ENCODE results near the gene KANSL1.

GRCh38 chr17:46147296-46147695 is 45.9 kb downstream of the KANSL1 start:
- TF ChIP-seq CTCF (conservative IDR thresholded peaks at IDR 0.05; ENCODE audit: low read depth, low read length) (no peak), EZH2 (IDR thresholded peaks at IDR 0.05; ENCODE audit: low read length, unreplicated experiment) (no peak)

Measured in PC-3 (cell line).